HEK293 (cell line): ENCODE data around the gene FTMT.

Experiments
- CTCF ChIA-PET: fragments of 350-600 bp; formaldehyde crosslinking; extraction: SDS; loops from one replicate; lab custom pipeline; 2021; ENCODE audit warnings: antibody characterized with exemption; lab: Yijun Ruan, JAX
- POLR2A ChIA-PET: fragments of 300-600 bp; formaldehyde crosslinking; extraction: SDS; loops from one replicate; lab custom pipeline; 2020; ENCODE audit warnings: antibody characterized with exemption, inconsistent platforms; lab: Yijun Ruan, JAX
- H3K27ac ChIP-seq: fragments of 200-500 bp; sonication (Bioruptor generic); 2 replicates; pipeline ENCODE4 v1.5.1; 2014; ENCODE audit warnings: low read depth, low read length, control low read depth, inconsistent platforms; ENCODE audit errors: extremely low read depth
- H3K36me3 ChIP-seq, 2 experiments: fragments of 200-500 bp in 1 of 2; sonication (Bioruptor generic) in 1 of 2; 1 replicate in 1 of 2; 2 replicates in 1 of 2; pipeline ENCODE4 v1.5.1; 2014 to 2017; ENCODE audit warnings: inconsistent platforms in 2 of 2, low read length in 2 of 2; ENCODE audit not compliant: control insufficient read depth in 2 of 2, insufficient read depth in 1 of 2
- H3K4me1 ChIP-seq: fragments of 200-500 bp; sonication (Bioruptor generic); 2 replicates; pipeline ENCODE4 v1.5.1; 2014; ENCODE audit warnings: mild to moderate bottlenecking, low read length, inconsistent platforms; ENCODE audit not compliant: control insufficient read depth, insufficient read depth
- H3K4me3 ChIP-seq: 2 replicates; pipeline ENCODE4 v1.5.1; 2011; ENCODE audit warnings: low read depth, mild to moderate bottlenecking, control low read depth, low read length, moderate library complexity
- H3K9me3 ChIP-seq: fragments of 200-500 bp; sonication (Bioruptor generic); 2 replicates; pipeline ENCODE4 v1.5.1; 2014; ENCODE audit warnings: low read depth, low read length, inconsistent platforms; ENCODE audit not compliant: control insufficient read depth, insufficient read depth
- GLIS1 ChIP-seq: fragments of 450-650 bp; formaldehyde crosslinking; IDR thresholded peaks from 2 replicates; pipeline ENCODE4 v1.5.1; 2016; ENCODE audit warnings: missing biosample characterization, missing genetic modification characterization
- HOXC10 ChIP-seq: sonication (generic); formaldehyde crosslinking; IDR thresholded peaks from 2 replicates; pipeline ENCODE4 v1.8.1; 2023; ENCODE audit warnings: mild to moderate bottlenecking, missing genetic modification reagents
- KLF10 ChIP-seq: fragments of 450-650 bp; IDR thresholded peaks from 2 replicates; pipeline ENCODE4 v1.5.1; 2018; ENCODE audit warnings: missing biosample characterization, mild to moderate bottlenecking, missing genetic modification characterization
- KLF8 ChIP-seq: fragments of 450-650 bp; formaldehyde crosslinking; IDR thresholded peaks from 2 replicates; pipeline ENCODE4 v1.5.1; 2016; ENCODE audit warnings: missing biosample characterization, missing genetic modification characterization
- MEIS1 ChIP-seq: sonication (generic); formaldehyde crosslinking; IDR thresholded peaks from 2 replicates; pipeline ENCODE4 v1.8.1; 2022; ENCODE audit warnings: missing genetic modification reagents, mild to moderate bottlenecking, borderline replicate concordance
- TRIM28 ChIP-seq: IDR thresholded peaks from 2 replicates; pipeline ENCODE4 v1.6.1; 2011; ENCODE audit warnings: low read length, control low read depth, borderline replicate concordance
- ZBTB8A ChIP-seq: fragments of 450-650 bp; formaldehyde crosslinking; IDR thresholded peaks from 2 replicates; pipeline ENCODE4 v1.5.1; 2016; ENCODE audit warnings: missing biosample characterization, missing genetic modification characterization
- ZEB2 ChIP-seq: fragments of 450-650 bp; formaldehyde crosslinking; IDR thresholded peaks from 2 replicates; pipeline ENCODE4 v1.5.1; 2016; ENCODE audit warnings: missing biosample characterization, missing genetic modification characterization
- ZNF175 ChIP-seq: fragments of 450-650 bp; formaldehyde crosslinking; IDR thresholded peaks from 2 replicates; pipeline ENCODE4 v1.5.1; 2016; ENCODE audit warnings: missing biosample characterization, missing genetic modification characterization
- ZNF202 ChIP-seq: fragments of 450-650 bp; formaldehyde crosslinking; IDR thresholded peaks from 2 replicates; pipeline ENCODE4 v1.5.1; 2016; ENCODE audit warnings: missing biosample characterization, missing genetic modification characterization, borderline replicate concordance
- ZNF223 ChIP-seq: fragments of 450-650 bp; formaldehyde crosslinking; IDR thresholded peaks from 2 replicates; pipeline ENCODE4 v1.5.1; 2016; ENCODE audit warnings: missing biosample characterization, missing genetic modification characterization
- ZNF274 ChIP-seq, 2 experiments: fragments of 200-500 bp in 1 of 2; fragments of 450-650 bp in 1 of 2; sonication (Bioruptor generic) in 1 of 2; formaldehyde crosslinking in 1 of 2; IDR thresholded peaks; 2 replicates each; pipeline versions ENCODE4 v1.5.1 to v1.6.1; 2014 to 2016; ENCODE audit warnings: borderline replicate concordance in 1 of 2, inconsistent platforms in 1 of 2, low read length in 1 of 2, missing biosample characterization in 1 of 2, missing genetic modification characterization in 1 of 2
- ZNF391 ChIP-seq: fragments of 450-650 bp; formaldehyde crosslinking; IDR thresholded peaks from 2 replicates; pipeline ENCODE4 v1.5.1; 2016; ENCODE audit warnings: low read depth, missing biosample characterization, missing genetic modification characterization, borderline replicate concordance
- ZNF394 ChIP-seq: fragments of 450-650 bp; formaldehyde crosslinking; IDR thresholded peaks from 2 replicates; pipeline ENCODE4 v1.5.1; 2016; ENCODE audit warnings: missing biosample characterization, missing genetic modification characterization, mild to moderate bottlenecking, moderate library complexity, borderline replicate concordance
- ZNF423 ChIP-seq: fragments of 450-650 bp; formaldehyde crosslinking; IDR thresholded peaks from 2 replicates; pipeline ENCODE4 v1.5.1; 2016; ENCODE audit warnings: missing biosample characterization, missing genetic modification characterization
- ZNF501 ChIP-seq: fragments of 450-650 bp; formaldehyde crosslinking; IDR thresholded peaks from 2 replicates; pipeline ENCODE4 v1.5.1; 2016; ENCODE audit warnings: missing biosample characterization, missing genetic modification characterization
- ZNF544 ChIP-seq: fragments of 450-650 bp; formaldehyde crosslinking; IDR thresholded peaks from 2 replicates; pipeline ENCODE4 v1.5.0; 2017; ENCODE audit warnings: missing biosample characterization, missing genetic modification characterization
- ZNF791 ChIP-seq: fragments of 450-650 bp; formaldehyde crosslinking; IDR thresholded peaks from 2 replicates; pipeline ENCODE4 v1.5.1; 2016; ENCODE audit warnings: missing biosample characterization, missing genetic modification characterization
- ZNF830 ChIP-seq: fragments of 450-650 bp; IDR thresholded peaks from 2 replicates; pipeline ENCODE4 v1.5.0; 2018; ENCODE audit warnings: missing biosample characterization, missing genetic modification characterization, low read depth, mild to moderate bottlenecking, moderate library complexity
- ZSCAN23 ChIP-seq: fragments of 450-650 bp; formaldehyde crosslinking; IDR thresholded peaks from 2 replicates; pipeline ENCODE4 v1.5.1; 2016; ENCODE audit warnings: missing biosample characterization, missing genetic modification characterization
- TF ChIP-seq, protein P1 (sequence below): fragments of 450-650 bp; formaldehyde crosslinking; IDR thresholded peaks from 2 replicates; pipeline ENCODE4 v1.5.1; 2017; ENCODE audit warnings: missing biosample characterization, mild to moderate bottlenecking, missing genetic modification characterization, moderate library complexity
- TF ChIP-seq, protein P2 (sequence below): fragments of 450-650 bp; formaldehyde crosslinking; conservative IDR thresholded peaks from 2 replicates; pipeline ENCODE4 v1.5.1; 2016; ENCODE audit warnings: low read depth, missing biosample characterization, missing genetic modification characterization
- TF ChIP-seq, protein P3 (sequence below): fragments of 450-650 bp; formaldehyde crosslinking; optimal IDR thresholded peaks from 2 replicates; pipeline ENCODE3; 2016; ENCODE audit warnings: missing biosample characterization, mild to moderate bottlenecking, missing genetic modification characterization
- TF ChIP-seq, protein P4 (sequence below): fragments of 450-650 bp; formaldehyde crosslinking; IDR thresholded peaks from 2 replicates; pipeline ENCODE4 v1.5.1; 2016; ENCODE audit warnings: missing biosample characterization, missing genetic modification characterization
- TF ChIP-seq, protein P5 (sequence below): fragments of 450-650 bp; formaldehyde crosslinking; IDR thresholded peaks from 2 replicates; pipeline ENCODE4 v1.5.1; 2016; ENCODE audit warnings: missing biosample characterization, missing genetic modification characterization

The FTMT gene

DNA sequence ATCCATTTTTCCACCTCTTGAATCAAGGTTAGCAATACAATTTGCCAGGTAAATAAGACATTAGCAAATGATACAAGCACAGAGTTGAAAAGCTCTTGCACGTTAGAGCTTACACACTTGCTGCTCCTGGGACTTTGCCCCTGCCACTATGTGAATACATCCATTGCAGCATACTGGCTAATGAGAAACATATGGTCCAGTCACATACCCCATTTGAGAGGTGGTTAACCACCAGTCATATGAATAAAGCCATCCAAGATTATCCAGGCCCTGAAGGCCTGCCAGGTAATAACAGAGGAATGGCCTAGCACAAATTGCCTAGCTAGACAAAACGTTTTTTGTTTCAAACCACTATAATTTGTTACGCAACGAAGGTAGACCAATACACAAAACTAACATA is 45.8 kb upstream of the FTMT start (continued):
- TF ChIP-seq, protein P1, sequence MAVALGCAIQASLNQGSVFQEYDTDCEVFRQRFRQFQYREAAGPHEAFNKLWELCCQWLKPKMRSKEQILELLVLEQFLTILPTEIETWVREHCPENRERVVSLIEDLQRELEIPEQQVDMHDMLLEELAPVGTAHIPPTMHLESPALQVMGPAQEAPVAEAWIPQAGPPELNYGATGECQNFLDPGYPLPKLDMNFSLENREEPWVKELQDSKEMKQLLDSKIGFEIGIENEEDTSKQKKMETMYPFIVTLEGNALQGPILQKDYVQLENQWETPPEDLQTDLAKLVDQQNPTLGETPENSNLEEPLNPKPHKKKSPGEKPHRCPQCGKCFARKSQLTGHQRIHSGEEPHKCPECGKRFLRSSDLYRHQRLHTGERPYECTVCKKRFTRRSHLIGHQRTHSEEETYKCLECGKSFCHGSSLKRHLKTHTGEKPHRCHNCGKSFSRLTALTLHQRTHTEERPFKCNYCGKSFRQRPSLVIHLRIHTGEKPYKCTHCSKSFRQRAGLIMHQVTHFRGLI (tag by site-specific recombination): no peak
- no peak for TF ChIP-seq ZNF830 (tag by site-specific recombination)
- TF ChIP-seq ZNF274 (IDR thresholded peaks at IDR 0.05; ENCODE audit: low read length): no peak
- no peak for TF ChIP-seq ZNF274 (tag by site-specific recombination; IDR thresholded peaks at IDR 0.05; ENCODE audit: borderline replicate concordance)
- no peak for TF ChIP-seq ZNF223 (tag by site-specific recombination)
- no peak for TF ChIP-seq HOXC10 (CRISPR knock-in tag)
- no peak for TF ChIP-seq MEIS1
- TF ChIP-seq ZNF202: no peak
- TF ChIP-seq KLF10 (tag by site-specific recombination): no peak
- no peak for TF ChIP-seq ZNF391

DNA sequence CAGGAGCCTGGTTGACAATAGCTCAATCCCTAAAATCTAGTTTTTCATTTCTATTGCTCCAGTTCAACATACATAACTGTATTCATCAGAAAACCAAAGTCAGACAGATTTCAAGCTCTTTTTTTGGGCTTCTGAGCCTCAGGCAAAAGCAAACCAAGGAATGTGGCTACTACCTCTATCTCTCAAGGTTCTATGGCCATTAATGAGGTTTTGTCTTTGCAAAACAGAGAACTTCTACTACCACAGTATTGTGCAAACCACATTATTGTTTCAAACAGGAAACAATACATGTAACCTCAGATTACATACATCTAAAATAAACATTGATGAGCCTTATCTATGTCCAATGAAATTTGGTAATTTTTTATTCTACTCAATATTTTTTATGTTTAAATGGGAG is 35.5 kb upstream of the FTMT start:
- CTCF ChIA-PET: interaction anchor here (0.8 kb wide), 1 partner anchor 133 kb away, joined by 3 read pairs; no protein-coding TSS in a partner anchor
- no peak overlapping the region for H3K4me3 ChIP-seq
- no peak for TF ChIP-seq ZBTB8A (tag by site-specific recombination)
- TF ChIP-seq, protein P2, sequence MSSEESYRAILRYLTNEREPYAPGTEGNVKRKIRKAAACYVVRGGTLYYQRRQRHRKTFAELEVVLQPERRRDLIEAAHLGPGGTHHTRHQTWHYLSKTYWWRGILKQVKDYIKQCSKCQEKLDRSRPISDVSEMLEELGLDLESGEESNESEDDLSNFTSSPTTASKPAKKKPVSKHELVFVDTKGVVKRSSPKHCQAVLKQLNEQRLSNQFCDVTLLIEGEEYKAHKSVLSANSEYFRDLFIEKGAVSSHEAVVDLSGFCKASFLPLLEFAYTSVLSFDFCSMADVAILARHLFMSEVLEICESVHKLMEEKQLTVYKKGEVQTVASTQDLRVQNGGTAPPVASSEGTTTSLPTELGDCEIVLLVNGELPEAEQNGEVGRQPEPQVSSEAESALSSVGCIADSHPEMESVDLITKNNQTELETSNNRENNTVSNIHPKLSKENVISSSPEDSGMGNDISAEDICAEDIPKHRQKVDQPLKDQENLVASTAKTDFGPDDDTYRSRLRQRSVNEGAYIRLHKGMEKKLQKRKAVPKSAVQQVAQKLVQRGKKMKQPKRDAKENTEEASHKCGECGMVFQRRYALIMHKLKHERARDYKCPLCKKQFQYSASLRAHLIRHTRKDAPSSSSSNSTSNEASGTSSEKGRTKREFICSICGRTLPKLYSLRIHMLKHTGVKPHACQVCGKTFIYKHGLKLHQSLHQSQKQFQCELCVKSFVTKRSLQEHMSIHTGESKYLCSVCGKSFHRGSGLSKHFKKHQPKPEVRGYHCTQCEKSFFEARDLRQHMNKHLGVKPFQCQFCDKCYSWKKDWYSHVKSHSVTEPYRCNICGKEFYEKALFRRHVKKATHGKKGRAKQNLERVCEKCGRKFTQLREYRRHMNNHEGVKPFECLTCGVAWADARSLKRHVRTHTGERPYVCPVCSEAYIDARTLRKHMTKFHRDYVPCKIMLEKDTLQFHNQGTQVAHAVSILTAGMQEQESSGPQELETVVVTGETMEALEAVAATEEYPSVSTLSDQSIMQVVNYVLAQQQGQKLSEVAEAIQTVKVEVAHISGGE (tag by site-specific recombination): no peak
- no peak for TF ChIP-seq ZNF544 (tag by site-specific recombination)
- TF ChIP-seq ZNF175: no peak
- TF ChIP-seq TRIM28: no peak
- no peak for TF ChIP-seq ZSCAN23
- TF ChIP-seq, protein P3, sequence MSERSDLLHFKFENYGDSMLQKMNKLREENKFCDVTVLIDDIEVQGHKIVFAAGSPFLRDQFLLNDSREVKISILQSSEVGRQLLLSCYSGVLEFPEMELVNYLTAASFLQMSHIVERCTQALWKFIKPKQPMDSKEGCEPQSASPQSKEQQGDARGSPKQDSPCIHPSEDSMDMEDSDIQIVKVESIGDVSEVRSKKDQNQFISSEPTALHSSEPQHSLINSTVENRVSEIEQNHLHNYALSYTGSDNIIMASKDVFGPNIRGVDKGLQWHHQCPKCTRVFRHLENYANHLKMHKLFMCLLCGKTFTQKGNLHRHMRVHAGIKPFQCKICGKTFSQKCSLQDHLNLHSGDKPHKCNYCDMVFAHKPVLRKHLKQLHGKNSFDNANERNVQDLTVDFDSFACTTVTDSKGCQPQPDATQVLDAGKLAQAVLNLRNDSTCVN (tag by site-specific recombination): no peak
- TF ChIP-seq, protein P4, sequence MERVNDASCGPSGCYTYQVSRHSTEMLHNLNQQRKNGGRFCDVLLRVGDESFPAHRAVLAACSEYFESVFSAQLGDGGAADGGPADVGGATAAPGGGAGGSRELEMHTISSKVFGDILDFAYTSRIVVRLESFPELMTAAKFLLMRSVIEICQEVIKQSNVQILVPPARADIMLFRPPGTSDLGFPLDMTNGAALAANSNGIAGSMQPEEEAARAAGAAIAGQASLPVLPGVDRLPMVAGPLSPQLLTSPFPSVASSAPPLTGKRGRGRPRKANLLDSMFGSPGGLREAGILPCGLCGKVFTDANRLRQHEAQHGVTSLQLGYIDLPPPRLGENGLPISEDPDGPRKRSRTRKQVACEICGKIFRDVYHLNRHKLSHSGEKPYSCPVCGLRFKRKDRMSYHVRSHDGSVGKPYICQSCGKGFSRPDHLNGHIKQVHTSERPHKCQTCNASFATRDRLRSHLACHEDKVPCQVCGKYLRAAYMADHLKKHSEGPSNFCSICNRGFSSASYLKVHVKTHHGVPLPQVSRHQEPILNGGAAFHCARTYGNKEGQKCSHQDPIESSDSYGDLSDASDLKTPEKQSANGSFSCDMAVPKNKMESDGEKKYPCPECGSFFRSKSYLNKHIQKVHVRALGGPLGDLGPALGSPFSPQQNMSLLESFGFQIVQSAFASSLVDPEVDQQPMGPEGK: no peak
- TF ChIP-seq, protein P5, sequence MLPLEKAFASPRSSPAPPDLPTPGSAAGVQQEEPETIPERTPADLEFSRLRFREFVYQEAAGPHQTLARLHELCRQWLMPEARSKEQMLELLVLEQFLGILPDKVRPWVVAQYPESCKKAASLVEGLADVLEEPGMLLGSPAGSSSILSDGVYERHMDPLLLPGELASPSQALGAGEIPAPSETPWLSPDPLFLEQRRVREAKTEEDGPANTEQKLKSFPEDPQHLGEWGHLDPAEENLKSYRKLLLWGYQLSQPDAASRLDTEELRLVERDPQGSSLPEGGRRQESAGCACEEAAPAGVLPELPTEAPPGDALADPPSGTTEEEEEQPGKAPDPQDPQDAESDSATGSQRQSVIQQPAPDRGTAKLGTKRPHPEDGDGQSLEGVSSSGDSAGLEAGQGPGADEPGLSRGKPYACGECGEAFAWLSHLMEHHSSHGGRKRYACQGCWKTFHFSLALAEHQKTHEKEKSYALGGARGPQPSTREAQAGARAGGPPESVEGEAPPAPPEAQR (tag by site-specific recombination): no peak
- TF ChIP-seq ZEB2: no peak
- TF ChIP-seq ZNF394 (tag by site-specific recombination): no peak
- no peak for TF ChIP-seq ZNF423 (tag by site-specific recombination)
- TF ChIP-seq GLIS1: no peak
- no peak for TF ChIP-seq ZNF791 (tag by site-specific recombination)
- TF ChIP-seq ZNF501 (tag by site-specific recombination): no peak
- no peak for TF ChIP-seq KLF8
- H3K36me3 ChIP-seq: no peaks in the 10 kb centered on the region
- H3K27ac ChIP-seq: no peak overlapping the region
- no peaks in the 10 kb centered on the region for H3K9me3 ChIP-seq
- no peaks in the 10 kb centered on the region for H3K4me1 ChIP-seq
- POLR2A ChIA-PET: no interaction called here
